K562 (cell line): ENCODE data around the gene BASP1. TPM values are rescaled to one million over a fixed set of nuclear protein-coding genes. Genes with fewer than 3 reads are reported as not detected.

Source experiments
- ATAC-seq: fragments of 200-7000 bp; cut with Tn5 transposase; 3 replicates; pipeline ENCODE4 v1.9.1; 2020; ENCODE audit warnings: moderate library complexity
- BruUV-seq: library from RNA; stranded (reverse); fragments of 400-500 nt; replicated peaks from 2 replicates; lab custom pipeline; 2021; lab: Mats Ljungman, UMichigan
- CTCF ChIA-PET: fragments of 300-600 bp; formaldehyde crosslinking; extraction: SDS; loops from one replicate; lab custom pipeline; 2021; ENCODE audit warnings: low intra/inter-chr PET ratio; lab: Yijun Ruan, JAX
- POLR2A ChIA-PET: fragments of 300-600, 350-650 bp; sonication (Branson Sonifier 250); formaldehyde crosslinking; extraction: SDS; loops from one replicate; lab custom pipeline; 2021; ENCODE audit warnings: antibody characterized with exemption, inconsistent platforms; lab: Yijun Ruan, JAX
- DNase-seq, 4 experiments: peaks; one replicate each; pipeline versions ENCODE4 v3.0.0 to v3.0.0-alpha.2; 2011 to 2018; ENCODE audit warnings: low spot score in 3 of 4, mixed read lengths in 3 of 4; ENCODE audit errors: extremely low read depth in 1 of 4
- FAIRE-seq: peaks from 2 replicates; lab custom pipeline; 2011; peaks lifted over from hg19 to GRCh38; lab: Jason Lieb, UNC
- H2AFZ ChIP-seq: 2 replicates; pipeline ENCODE4 v1.6.0; 2011; ENCODE audit warnings: low read depth, low read length, control low read depth, inconsistent platforms
- H3K27ac ChIP-seq: fragments of 200-600 bp; 3 replicates; pipeline ENCODE4 v1.8.0; 2011; ENCODE audit warnings: low read depth, mild to moderate bottlenecking, control low read depth, inconsistent platforms, low read length, moderate library complexity, mixed read lengths; ENCODE audit errors: extremely low read depth
- H3K27me3 ChIP-seq, 2 experiments: fragments of 300-600 bp in 1 of 2; 2 replicates in 1 of 2; 3 replicates in 1 of 2; pipeline versions ENCODE4 v1.6.0 to v1.8.0; 2011; ENCODE audit warnings: inconsistent platforms in 2 of 2, low read length in 2 of 2, mild to moderate bottlenecking in 1 of 2, mixed read lengths in 1 of 2, moderate library complexity in 1 of 2; ENCODE audit not compliant: control insufficient read depth in 2 of 2, insufficient read depth in 2 of 2
- H3K36me3 ChIP-seq: fragments of 300-600 bp; 3 replicates; pipeline ENCODE4 v1.8.0; 2011; ENCODE audit warnings: mild to moderate bottlenecking, low read length, inconsistent platforms; ENCODE audit not compliant: control insufficient read depth, insufficient read depth
- H3K4me1 ChIP-seq, 2 experiments: fragments of 200-600 bp in 1 of 2; replicated peaks in 1 of 2; 2 replicates in 1 of 2; 3 replicates in 1 of 2; pipeline versions ENCODE4 v1.5.1 to v1.8.0; 2011; ENCODE audit warnings: inconsistent platforms in 2 of 2, low read length in 2 of 2, mild to moderate bottlenecking in 1 of 2, mixed read lengths in 1 of 2, moderate library complexity in 1 of 2; ENCODE audit not compliant: control insufficient read depth in 2 of 2, insufficient read depth in 2 of 2
- H3K4me2 ChIP-seq: 2 replicates; pipeline ENCODE4 v1.6.1; 2011; ENCODE audit warnings: low read length, control low read depth, inconsistent platforms, mixed read lengths; ENCODE audit not compliant: insufficient read depth
- H3K4me3 ChIP-seq: fragments of 200-600 bp; sonication (generic), shearing (Covaris generic); 2 replicates; pipeline ENCODE4 v1.5.1; 2016; ENCODE audit warnings: control low read depth, inconsistent platforms
- H3K79me2 ChIP-seq: fragments of 200-600 bp; 3 replicates; pipeline ENCODE4 v1.8.0; 2011; ENCODE audit warnings: low read length, inconsistent platforms; ENCODE audit not compliant: control insufficient read depth, insufficient read depth
- H3K9ac ChIP-seq, 2 experiments: 2 replicates each; pipeline versions ENCODE4 v1.6.0 to v1.6.1; 2011; ENCODE audit warnings: low read depth in 2 of 2, low read length in 2 of 2, control low read depth in 1 of 2, inconsistent platforms in 1 of 2, mild to moderate bottlenecking in 1 of 2, mixed read lengths in 1 of 2; ENCODE audit not compliant: insufficient read depth in 1 of 2
- H3K9me1 ChIP-seq: one replicate; pipeline ENCODE4 v1.6.0; 2011; ENCODE audit warnings: inconsistent platforms, mild to moderate bottlenecking, low read length, moderate library complexity; ENCODE audit not compliant: control insufficient read depth, insufficient read depth
- H3K9me3 ChIP-seq: replicated peaks from 2 replicates; pipeline ENCODE4 v1.5.1; 2011; ENCODE audit warnings: low read depth, low read length, inconsistent platforms; ENCODE audit not compliant: control insufficient read depth, insufficient read depth
- H4K20me1 ChIP-seq: replicated peaks from 2 replicates; pipeline ENCODE4 v1.6.1; 2011; ENCODE audit warnings: low read length, inconsistent platforms, mixed read lengths; ENCODE audit not compliant: control insufficient read depth, insufficient read depth
- AFF4 ChIP-seq: sonication (generic); formaldehyde crosslinking; IDR thresholded peaks from 2 replicates; pipeline ENCODE4 v1.8.0; 2023; ENCODE audit warnings: mild to moderate bottlenecking, missing genetic modification reagents
- ARID1B ChIP-seq: fragments of 450-650 bp; IDR thresholded peaks from 2 replicates; pipeline ENCODE4 v1.6.1; 2016; ENCODE audit warnings: antibody characterized with exemption, mild to moderate bottlenecking, inconsistent platforms
- CBX5 ChIP-seq: IDR thresholded peaks from 2 replicates; pipeline ENCODE4 v1.6.1; 2014; ENCODE audit warnings: low read depth, borderline replicate concordance
- DMBX1 ChIP-seq: fragments of 250-450 bp; sonication (Bioruptor Pico); IDR thresholded peaks from 2 replicates; pipeline ENCODE4 v1.8.0; 2022; ENCODE audit warnings: inconsistent platforms, mild to moderate bottlenecking, moderate library complexity, borderline replicate concordance
- FOXJ3 ChIP-seq: sonication (generic); formaldehyde crosslinking; IDR thresholded peaks from 2 replicates; pipeline ENCODE4 v1.4.0; 2020; ENCODE audit warnings: mild to moderate bottlenecking, missing genetic modification reagents
- HMBOX1 ChIP-seq: sonication (generic); IDR thresholded peaks from 2 replicates; pipeline ENCODE4 v1.6.1; 2016
- HNRNPUL1 ChIP-seq: fragments of 200-400 bp; formaldehyde crosslinking; IDR thresholded peaks from 2 replicates; pipeline ENCODE4 v1.6.1; 2017; ENCODE audit warnings: low read length
- KAT2B ChIP-seq: IDR thresholded peaks from one replicate; pipeline ENCODE4 v1.6.1; 2012; ENCODE audit warnings: low read depth, mild to moderate bottlenecking, control low read depth, inconsistent platforms, low read length, moderate library complexity
- PPARD ChIP-seq: fragments of 250-450 bp; sonication (Bioruptor Pico); IDR thresholded peaks from 2 replicates; pipeline ENCODE4 v1.8.0; 2022; ENCODE audit warnings: inconsistent platforms, mild to moderate bottlenecking, moderate library complexity
- SRSF3 ChIP-seq: fragments of 200-400 bp; formaldehyde crosslinking; IDR thresholded peaks from 2 replicates; pipeline ENCODE4 v1.6.1; 2016; ENCODE audit warnings: mild to moderate bottlenecking, low read length, moderate library complexity; ENCODE audit not compliant: insufficient read depth
- ZFP36 ChIP-seq: fragments of 150-350 bp; IDR thresholded peaks from 2 replicates; pipeline ENCODE4 v1.6.1; 2018; ENCODE audit warnings: low read length, low read depth; ENCODE audit not compliant: partially characterized antibody
- ZNF518B ChIP-seq: fragments of 250-450 bp; sonication (Bioruptor Pico); IDR thresholded peaks from 2 replicates; pipeline ENCODE4 v1.5.0; 2021; ENCODE audit warnings: mild to moderate bottlenecking, moderate library complexity
- ZNF551 ChIP-seq: fragments of 250-450 bp; sonication (Bioruptor Pico); IDR thresholded peaks from 2 replicates; pipeline ENCODE4 v1.5.0; 2021; ENCODE audit warnings: mild to moderate bottlenecking, moderate library complexity
- ZNF589 ChIP-seq: fragments of 200-800 bp; sonication (Bioruptor generic); IDR thresholded peaks from 2 replicates; pipeline ENCODE4 v1.6.1; 2016; ENCODE audit warnings: low read depth, missing genetic modification characterization, missing compliant biosample characterization
- WGBS: fragments of 100-300 bp; shearing (Covaris generic); methylation state at CpG from one replicate; pipeline ENCODE4 v1.1.6; 2016; ENCODE audit warnings: low coverage, mixed read lengths; ENCODE audit not compliant: insufficient coverage; ENCODE audit errors: missing lambda C conversion rate; 5-methylcytosine and 5-hydroxymethylcytosine counted together
- in situ Hi-C: fragments of 300-500 bp; cut with MboI; formaldehyde crosslinking; loops from 4 replicates; pipeline ENCODE4 v1.15.0; 2018; ENCODE audit warnings: inconsistent platforms, mixed read lengths
- intact Hi-C: fragments of 100-400 bp; cut with micrococcal nuclease; formaldehyde crosslinking; loops from 2 replicates; pipeline ENCODE4 v1.14.2; 2022
- polyA plus RNA-seq, 8 experiments: library from polyadenylated mRNA; depleted of rRNA in 4 of 8; stranded (reverse) in 5 of 8; unstranded in 3 of 8; fragments of >200 nt; fragmentation: Nextera tagmentation in 2 of 8; fragmentation: Illumina TruSeq in 1 of 8; extraction: Ambion mirVana in 2 of 8; extraction: Trizol in 1 of 8; gene quantifications; 2 replicates each; pipeline versions ENCODE4 v1.2.1 to v1.2.3, GENCODE V29; 2011 to 2014; ENCODE audit warnings: inconsistent platforms in 1 of 8, missing spikeins in 1 of 8
- total RNA-seq, 7 experiments: library from RNA; depleted of rRNA in 6 of 7; stranded (reverse); fragments of >200 nt in 6 of 7; fragmentation: Illumina TruSeq in 2 of 7; extraction: Trizol in 2 of 7; gene quantifications; 2 replicates each; pipeline versions ENCODE4 v1.2.1 to v1.2.3, GENCODE V29; 2011 to 2021; ENCODE audit warnings: low replicate concordance in 1 of 7

BASP1 gene
- total and polyA plus RNA-seq, 9 of the 15 experiments (the other 6 are each of a cell fraction or from before 2014, with no cell fraction given): 0.22 TPM; not detected in 8

GRCh38 chr5:17190799-17191391 is 26.5 kb upstream of the BASP1 start:
- 29% methylated on average over 7 of the region's 7 CpGs for WGBS
- in situ Hi-C loops: no loop called here
- FAIRE-seq: no peak

More at GRCh38 chr5:17190799-17191391, 26.5 kb upstream of the BASP1 start:
- intact Hi-C loops: loop anchor here (5.0 kb wide), 2 partner anchors 259 to 704 kb away; no protein-coding TSS in a partner anchor
- H3K4me1 ChIP-seq: no peaks in the 10 kb centered on the region
- no peak overlapping the region for H3K27ac ChIP-seq
- no peaks in the 10 kb centered on the region for H3K9me1 ChIP-seq
- BruUV-seq: no TSS peak
- no peaks in the 10 kb centered on the region for H3K79me2 ChIP-seq
- H2AFZ ChIP-seq: no peak overlapping the region
- H3K4me3 ChIP-seq: no peak overlapping the region
- H3K4me2 ChIP-seq: no peak overlapping the region
- POLR2A ChIA-PET: no interaction called here
- DNase-seq (no peak), ATAC-seq (no peak)
- no peak for TF ChIP-seq HNRNPUL1
- TF ChIP-seq ARID1B: no peak
- TF ChIP-seq CBX5: no peak
- no peak for TF ChIP-seq FOXJ3
- TF ChIP-seq AFF4 (CRISPR knock-in tag): no peak
- TF ChIP-seq KAT2B: no peak
- TF ChIP-seq PPARD (CRISPR knock-in tag): no peak
- TF ChIP-seq SRSF3: no peak
- TF ChIP-seq ZFP36: no peak
- no peak for TF ChIP-seq DMBX1
- no peak for TF ChIP-seq ZNF589 (CRISPR knock-in tag)
- no peak for TF ChIP-seq HMBOX1
- TF ChIP-seq ZNF551 (CRISPR knock-in tag): no peak
- no peak for TF ChIP-seq ZNF518B
- H3K36me3 ChIP-seq: no peaks in the 10 kb centered on the region
- H4K20me1 ChIP-seq: no peaks in the 10 kb centered on the region; the same call in 1 of the 2 replicates
- H3K27me3 ChIP-seq: 0 out of 5 replicates have a peak, but pooled peaks cover 0 to 5% of the 10 kb centered on the region in 2 experiments
- CTCF ChIA-PET: interaction anchor here (1.4 to 3.1 kb wide), 2 partner anchors 400 to 702 kb away, joined by 5 to 45 read pairs; no protein-coding TSS in a partner anchor
- no peaks in the 10 kb centered on the region for H3K9me3 ChIP-seq
- H3K9ac ChIP-seq: no peak overlapping the region
